Spleen (tissue), 11 donors: ENCODE measurements around the gene TGFBI. TPM values are rescaled to one million over a fixed set of nuclear protein-coding genes. Genes with fewer than 3 reads are reported as not detected.
A peak's percentile ranks its signal among the peaks of the same experiment; 100 is the strongest.

ENCODE experiments used
- DNase-seq: peaks from one replicate; pipeline ENCODE4 v3.0.0-alpha.2; 2020
- H3K27ac ChIP-seq, 8 donors: fragments of 200-600 bp; sonication (generic) in 7 of 8; 1 replicate in 4 of 8; 2 replicates in 4 of 8; pipeline versions ENCODE4 v1.5.0 to v1.8.0; 2016 to 2021; ENCODE audit warnings: inconsistent platforms in 4 of 8, mild to moderate bottlenecking in 4 of 8, moderate library complexity in 1 of 8
- H3K27me3 ChIP-seq, 7 donors: fragments of 200-600 bp; sonication (generic) in 6 of 7; replicated peaks in 1 of 7; 1 replicate in 4 of 7; 2 replicates in 3 of 7; pipeline versions ENCODE4 v1.5.0 to v1.8.0; 2016 to 2021; ENCODE audit warnings: inconsistent platforms in 3 of 7, mild to moderate bottlenecking in 1 of 7
- H3K36me3 ChIP-seq, 6 donors: fragments of 200-600 bp; sonication (generic) in 5 of 6; 1 replicate in 4 of 6; 2 replicates in 2 of 6; pipeline versions ENCODE4 v1.5.0 to v1.8.0; 2016 to 2021; ENCODE audit warnings: inconsistent platforms in 2 of 6
- H3K4me1 ChIP-seq, 6 donors: fragments of 200-600 bp; sonication (generic) in 5 of 6; 1 replicate in 3 of 6; 2 replicates in 3 of 6; pipeline versions ENCODE4 v1.5.0 to v1.8.0; 2016 to 2021; ENCODE audit warnings: inconsistent platforms in 3 of 6
- H3K4me3 ChIP-seq, 8 donors: fragments of 200-600 bp; sonication (generic) in 7 of 8; 1 replicate in 4 of 8; 2 replicates in 4 of 8; pipeline versions ENCODE4 v1.5.0 to v1.8.0; 2016 to 2021; ENCODE audit warnings: inconsistent platforms in 4 of 8, mild to moderate bottlenecking in 4 of 8, moderate library complexity in 2 of 8
- H3K9me3 ChIP-seq, 8 donors: fragments of 200-600 bp; sonication (generic) in 7 of 8; 1 replicate in 4 of 8; 2 replicates in 4 of 8; pipeline versions ENCODE4 v1.5.0 to v1.8.0; 2016 to 2021; ENCODE audit warnings: inconsistent platforms in 4 of 8
- POLR2A ChIP-seq, 3 donors: fragments of 450-650 bp; IDR thresholded peaks; one replicate each; pipeline ENCODE4 v1.5.1; 2017; ENCODE audit warnings: antibody characterized with exemption in 3 of 3, mild to moderate bottlenecking in 1 of 3
- POLR2AphosphoS5 ChIP-seq, 3 donors: sonication (generic); formaldehyde crosslinking; IDR thresholded peaks; one replicate each; pipeline ENCODE4 v1.5.1; 2017; ENCODE audit warnings: antibody characterized with exemption in 3 of 3
- WGBS, 5 donors: extraction: QIAGEN DNeasy Blood & Tissue Kit in 3 of 5; methylation state at CpG; one replicate each; pipeline versions ENCODE4 v1.1.5 to v1.1.7; 2013 to 2018; 5-methylcytosine and 5-hydroxymethylcytosine counted together
- intact Hi-C: fragments of 100-400 bp; cut with DNase I; formaldehyde crosslinking; loops from one replicate; pipeline ENCODE4 v1.15.0; 2023; ENCODE audit warnings: low total_unique reads
- polyA plus RNA-seq, 3 donors: library from polyadenylated mRNA; stranded (reverse); fragments of 200-250 nt; gene quantifications; one replicate each; pipeline ENCODE4 v1.2.1, GENCODE V29; 2013
- total RNA-seq, 7 donors: library from RNA; depleted of rRNA in 3 of 7; stranded (reverse); fragments of >200 nt in 3 of 7; fragmentation: NEBNext Ultra II Directional in 4 of 7; extraction: Animal tissue kit (Norgen Biotek cat#: 25700) in 4 of 7; gene quantifications; one replicate each; pipeline versions ENCODE4 v1.1.0 to v1.2.1, GENCODE V29; 2016 to 2021
- TF ChIP-seq, protein P1 (sequence below), 11 experiments: fragments of 200-600 bp in 7 of 11; fragments of 450-650 bp in 4 of 11; sonication (generic) in 4 of 11; IDR thresholded peaks in 8 of 11; conservative IDR thresholded peaks in 3 of 11; 1 replicate in 7 of 11; 2 replicates in 4 of 11; pipeline versions ENCODE4 v1.4.0 to v1.8.0; 2016 to 2021; ENCODE audit warnings: antibody characterized with exemption in 11 of 11, inconsistent platforms in 4 of 11, mild to moderate bottlenecking in 1 of 11
- donor health status: healthy with polysubstance abuse.
- donor health status: DM: no; HTN: no; CAD: no; lungs with moderate emphysema.
- donor health status: DM: no; HTN: no; CAD: no.
- donor health status: Bipolar disorder and iron deficiency.
- donor health status: healthy.
- donor health status: DM: no; HTN: no; CAD: no.
- donor health status: DM: yes; HTN: yes; CAD: no.

The TGFBI gene
- total and polyA plus RNA-seq, 10 donors, result 31.0 to 214 (median 149) TPM

DNA sequence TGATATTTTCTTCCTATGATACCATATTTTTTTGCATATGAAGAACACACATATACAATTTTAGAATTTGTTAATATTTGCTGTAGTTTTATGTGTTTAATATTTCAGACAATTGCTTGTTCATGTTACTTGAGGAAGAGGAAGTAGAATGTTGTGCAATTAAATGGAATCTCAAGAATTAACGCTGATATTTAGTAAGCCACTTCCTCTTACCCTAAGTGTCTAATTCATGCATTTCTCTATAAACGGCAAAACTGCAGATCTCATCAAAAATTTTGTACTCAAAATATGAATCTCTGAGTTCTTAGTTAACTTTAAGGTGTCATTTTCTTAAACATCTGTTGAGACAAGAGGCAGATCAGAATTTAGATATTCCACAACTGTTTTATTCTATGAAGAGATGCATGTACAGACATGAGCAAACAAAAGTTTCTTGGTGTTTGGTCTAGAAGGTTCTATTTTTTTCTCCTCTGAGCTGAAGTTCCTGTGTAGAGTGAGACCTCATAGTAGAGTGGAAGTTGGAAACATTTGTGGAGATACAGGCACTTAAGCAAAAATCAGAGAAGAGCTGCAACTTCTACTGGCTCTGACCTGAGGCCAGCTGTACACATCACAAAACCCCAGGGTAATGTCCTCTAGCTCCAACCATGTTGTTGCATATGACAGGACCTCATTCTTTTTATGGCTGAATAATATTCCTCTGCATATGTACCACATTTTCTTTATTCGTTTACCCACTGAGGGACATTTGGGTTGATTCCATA lies 16.6 kb upstream of the TGFBI start:
- Histone ChIP-seq H3K27me3 (no peaks in the 10 kb centered on the region), H3K27ac (peak overlapping the region in 7 of 8 donors; percentile 45 to 74 (median 66)), H3K4me1 (peaks cover 0 to 46% (median 24%) of the 10 kb centered on the region in 6 donors), H3K4me3 (no peak overlapping the region), H3K9me3 (no peaks in the 10 kb centered on the region), H3K36me3 (no peaks in the 10 kb centered on the region)
- no peak for DNase-seq
- TF ChIP-seq, protein P1, sequence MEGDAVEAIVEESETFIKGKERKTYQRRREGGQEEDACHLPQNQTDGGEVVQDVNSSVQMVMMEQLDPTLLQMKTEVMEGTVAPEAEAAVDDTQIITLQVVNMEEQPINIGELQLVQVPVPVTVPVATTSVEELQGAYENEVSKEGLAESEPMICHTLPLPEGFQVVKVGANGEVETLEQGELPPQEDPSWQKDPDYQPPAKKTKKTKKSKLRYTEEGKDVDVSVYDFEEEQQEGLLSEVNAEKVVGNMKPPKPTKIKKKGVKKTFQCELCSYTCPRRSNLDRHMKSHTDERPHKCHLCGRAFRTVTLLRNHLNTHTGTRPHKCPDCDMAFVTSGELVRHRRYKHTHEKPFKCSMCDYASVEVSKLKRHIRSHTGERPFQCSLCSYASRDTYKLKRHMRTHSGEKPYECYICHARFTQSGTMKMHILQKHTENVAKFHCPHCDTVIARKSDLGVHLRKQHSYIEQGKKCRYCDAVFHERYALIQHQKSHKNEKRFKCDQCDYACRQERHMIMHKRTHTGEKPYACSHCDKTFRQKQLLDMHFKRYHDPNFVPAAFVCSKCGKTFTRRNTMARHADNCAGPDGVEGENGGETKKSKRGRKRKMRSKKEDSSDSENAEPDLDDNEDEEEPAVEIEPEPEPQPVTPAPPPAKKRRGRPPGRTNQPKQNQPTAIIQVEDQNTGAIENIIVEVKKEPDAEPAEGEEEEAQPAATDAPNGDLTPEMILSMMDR (IDR thresholded peaks at IDR 0.05 in 8 of 11, conservative IDR thresholded peaks at IDR 0.05 in 3 of 11), result no peak
- TF ChIP-seq POLR2AphosphoS5 (IDR thresholded peaks at IDR 0.05) (no peak), POLR2A (IDR thresholded peaks at IDR 0.05) (no peak)
- intact Hi-C loops, result no loop called here
- WGBS, 5 donors, result 0 to 15% (median 0%) methylated on average over 3 of the region's 3 CpGs

DNA sequence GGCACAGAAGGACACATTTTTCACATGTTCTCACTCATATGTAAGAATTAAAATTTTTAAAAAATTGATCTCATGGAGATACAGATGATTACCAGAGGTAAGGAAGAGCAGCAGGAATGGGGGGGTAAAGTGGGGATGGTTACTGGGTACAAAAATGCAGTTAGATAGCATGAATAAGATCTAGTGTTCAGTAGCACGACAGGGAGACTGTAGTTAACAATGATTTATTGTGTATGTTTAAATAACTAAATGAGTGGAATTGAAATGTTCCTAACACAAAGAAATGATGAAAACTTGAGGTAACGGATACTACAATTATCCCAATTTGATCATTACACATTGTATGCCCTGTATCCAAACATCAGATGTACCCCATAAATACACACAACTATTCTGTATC lies 15.2 kb upstream of the TGFBI start:
- TF ChIP-seq POLR2AphosphoS5 (IDR thresholded peaks at IDR 0.05) (no peak), POLR2A (IDR thresholded peaks at IDR 0.05) (no peak)
- TF ChIP-seq, protein P1 (IDR thresholded peaks at IDR 0.05 in 8 of 11, conservative IDR thresholded peaks at IDR 0.05 in 3 of 11), result no peak
- no peak for DNase-seq

DNA sequence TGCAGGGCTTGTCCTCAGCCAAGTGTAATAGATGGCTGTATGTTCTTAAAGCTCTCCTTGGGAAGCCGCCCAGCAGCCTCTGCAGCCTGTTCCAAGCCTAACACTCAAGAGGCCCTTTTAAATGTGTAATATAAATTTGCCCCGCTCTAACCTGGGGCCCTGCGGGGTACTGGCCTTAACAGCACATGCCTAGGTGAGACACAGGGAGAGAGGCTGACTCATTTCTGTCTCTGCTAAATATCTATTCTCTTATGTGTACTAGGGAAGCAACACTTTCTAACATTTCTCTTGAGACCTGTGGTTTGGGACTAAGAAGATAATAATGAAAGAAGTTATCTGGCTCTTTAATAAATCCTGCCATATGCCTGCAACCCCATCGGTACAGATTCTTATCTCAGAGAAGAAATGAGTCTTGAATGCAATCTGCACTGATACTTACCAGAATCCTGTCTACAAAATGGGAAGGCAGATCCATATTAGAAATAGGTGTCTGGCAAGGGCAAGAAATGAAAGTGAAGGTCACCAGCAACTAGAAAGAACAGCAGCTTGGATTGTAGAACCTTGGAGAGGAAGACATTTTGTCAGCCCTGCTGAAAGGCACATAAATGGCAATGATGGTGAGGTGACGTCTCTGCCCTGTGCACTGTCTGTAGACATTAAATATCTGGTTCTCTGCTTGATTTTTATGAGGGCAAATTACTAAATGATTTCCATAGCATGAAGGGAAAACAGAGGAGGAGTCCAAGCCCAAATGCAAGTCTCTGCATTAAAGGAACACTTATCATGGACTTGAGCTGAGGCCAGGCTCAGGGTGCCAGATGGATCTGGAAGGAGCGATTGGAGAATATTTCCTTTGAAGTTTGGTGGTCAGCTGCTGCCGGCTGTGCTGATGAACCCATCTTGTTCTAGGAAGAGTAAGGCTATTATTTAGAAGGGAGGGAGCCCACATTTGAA lies 14.5 kb upstream of the TGFBI start:
- Histone ChIP-seq H3K27me3 (no peaks in the 10 kb centered on the region), H3K27ac (peak overlapping the region in 2 of 8 donors; percentile 15 to 74), H3K4me3 (no peak overlapping the region), H3K9me3 (no peaks in the 10 kb centered on the region), H3K4me1 (peaks cover 0 to 48% (median 24%) of the 10 kb centered on the region in 6 donors), H3K36me3 (no peaks in the 10 kb centered on the region)
- TF ChIP-seq, protein P1 (IDR thresholded peaks at IDR 0.05 in 8 of 11, conservative IDR thresholded peaks at IDR 0.05 in 3 of 11), result no peak
- TF ChIP-seq POLR2AphosphoS5 (IDR thresholded peaks at IDR 0.05) (no peak), POLR2A (IDR thresholded peaks at IDR 0.05) (no peak)
- DNase-seq, result no peak
- WGBS, 5 donors, result 65 to 86% (median 77%) methylated on average over 7 of the region's 7 CpGs
- intact Hi-C loops, result no loop called here

More for the DNA sequence above, 15.2 kb upstream of the TGFBI start:
- intact Hi-C loops, result no loop called here
- no peak overlapping the region for H3K4me3 ChIP-seq
- peak overlapping the region in 4 of 8 donors; percentile 56 to 74 (median 64) for H3K27ac ChIP-seq
- 77 to 83% (median 80%) methylated on average over 2 of the region's 2 CpGs for WGBS, 5 donors
- H3K4me1 ChIP-seq, result peaks cover 0 to 48% (median 24%) of the 10 kb centered on the region in 6 donors
- no peaks in the 10 kb centered on the region for H3K27me3 ChIP-seq
- H3K9me3 ChIP-seq, result no peaks in the 10 kb centered on the region
- no peaks in the 10 kb centered on the region for H3K36me3 ChIP-seq
